ENCODE measurements around the gene LY6G6F.

- TF ChIP-seq EZH2 (optimal IDR thresholded peaks at IDR 0.05; ENCODE audit: low read depth, low read length) (no peak), CTCF (IDR thresholded peaks at IDR 0.05; ENCODE audit: low read length) (no peak)
Observed at GRCh38 chr6:31708224-31708623, 1.6 kb downstream of the LY6G6F start.

Data from MM.1S (cell line).